ENCODE results near the gene SAMD3. TPM values are rescaled to one million over a fixed set of nuclear protein-coding genes. Genes with fewer than 3 reads are reported as not detected.

Gene SAMD3
- total RNA-seq, 1 donor from 2014 or later, result 0.45 TPM

DNA sequence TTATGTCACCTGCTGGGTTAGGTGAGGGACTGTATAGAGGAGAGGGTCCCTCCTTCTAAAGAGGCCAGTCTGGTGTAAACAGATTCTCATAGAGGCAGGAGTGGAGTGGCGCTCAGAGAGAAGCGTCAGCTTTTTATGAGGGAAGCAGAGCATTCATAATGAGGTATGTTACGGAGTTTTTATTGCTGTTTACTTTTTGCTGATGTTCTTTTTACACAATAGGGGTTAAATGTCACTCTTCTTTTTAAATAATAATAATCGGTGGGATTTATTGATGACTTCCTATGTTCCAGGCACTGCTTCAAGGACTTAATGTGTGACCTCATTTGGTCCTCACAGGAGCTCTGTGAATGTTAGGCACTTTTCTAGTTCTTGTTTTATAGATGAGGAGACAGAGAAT, 124.4 kb downstream of the SAMD3 start:
- Mint-ChIP-seq H3K27ac (ENCODE audit: unreplicated experiment) (no peak overlapping the region), H3K27me3 (ENCODE audit: low read depth, unreplicated experiment) (no peaks in the 10 kb centered on the region), H3K4me1 (ENCODE audit: low read depth, unreplicated experiment) (no peaks in the 10 kb centered on the region), H3K9me3 (ENCODE audit: unreplicated experiment) (no peaks in the 10 kb centered on the region), H3K36me3 (ENCODE audit: low read depth, unreplicated experiment) (peaks cover 4% of the 10 kb centered on the region), H3K4me3 (ENCODE audit: unreplicated experiment) (no peak overlapping the region)
- Histone ChIP-seq H3K9ac (ENCODE audit: low read length) (no peak overlapping the region), H3K36me3 (ENCODE audit: insufficient read depth, low read length) (no peaks in the 10 kb centered on the region), H2AFZ (ENCODE audit: low read depth, low read length) (no peak overlapping the region), H3K27me3 (ENCODE audit: insufficient read depth, low read length) (no peaks in the 10 kb centered on the region), H3K4me3 (ENCODE audit: insufficient read depth, low read depth, low read length) (no peak overlapping the region), H3K9me3 (ENCODE audit: insufficient read depth, low read depth, low read length) (no peaks in the 10 kb centered on the region), H3K4me2 (ENCODE audit: low read length) (no peak overlapping the region), H3K4me1 (ENCODE audit: insufficient read depth, low read length) (no peaks in the 10 kb centered on the region), H3K27ac (ENCODE audit: low read depth, low read length) (no peak overlapping the region), H4K20me1 (ENCODE audit: insufficient read depth, low read length) (no peaks in the 10 kb centered on the region), H3K79me2 (ENCODE audit: insufficient read depth, low read length) (no peaks in the 10 kb centered on the region)
- DNase-seq (ENCODE audit: low read depth) (no peak), FAIRE-seq (no peak)
- TF ChIP-seq, protein P1, sequence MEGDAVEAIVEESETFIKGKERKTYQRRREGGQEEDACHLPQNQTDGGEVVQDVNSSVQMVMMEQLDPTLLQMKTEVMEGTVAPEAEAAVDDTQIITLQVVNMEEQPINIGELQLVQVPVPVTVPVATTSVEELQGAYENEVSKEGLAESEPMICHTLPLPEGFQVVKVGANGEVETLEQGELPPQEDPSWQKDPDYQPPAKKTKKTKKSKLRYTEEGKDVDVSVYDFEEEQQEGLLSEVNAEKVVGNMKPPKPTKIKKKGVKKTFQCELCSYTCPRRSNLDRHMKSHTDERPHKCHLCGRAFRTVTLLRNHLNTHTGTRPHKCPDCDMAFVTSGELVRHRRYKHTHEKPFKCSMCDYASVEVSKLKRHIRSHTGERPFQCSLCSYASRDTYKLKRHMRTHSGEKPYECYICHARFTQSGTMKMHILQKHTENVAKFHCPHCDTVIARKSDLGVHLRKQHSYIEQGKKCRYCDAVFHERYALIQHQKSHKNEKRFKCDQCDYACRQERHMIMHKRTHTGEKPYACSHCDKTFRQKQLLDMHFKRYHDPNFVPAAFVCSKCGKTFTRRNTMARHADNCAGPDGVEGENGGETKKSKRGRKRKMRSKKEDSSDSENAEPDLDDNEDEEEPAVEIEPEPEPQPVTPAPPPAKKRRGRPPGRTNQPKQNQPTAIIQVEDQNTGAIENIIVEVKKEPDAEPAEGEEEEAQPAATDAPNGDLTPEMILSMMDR (IDR thresholded peaks at IDR 0.05; ENCODE audit: insufficient read depth, low read depth, low read length), result no peak
- no peak for TF ChIP-seq EZH2 (IDR thresholded peaks at IDR 0.05; ENCODE audit: insufficient read depth, low read length)

Other genes starting within 250 kb of the SAMD3 start
- 19.2 and 22.2 TPM in 2 replicates for gene L3MBTL3, start 204.4 kb downstream of the SAMD3 start, total RNA-seq
- gene TMEM200A, start 143.1 kb upstream of the SAMD3 start, total RNA-seq, result 14.9 and 17.3 TPM in 2 replicates